Body of pancreas (tissue), 4 donors: Measurements from ENCODE around the gene SCN5A. TPM values are rescaled to one million over a fixed set of nuclear protein-coding genes. Genes with fewer than 3 reads are reported as not detected.
A peak's percentile ranks its signal among the peaks of the same experiment; 100 is the strongest.

Source experiments
- ATAC-seq: fragments of 150-250 bp; one replicate; pipeline ENCODE4 v1.9.1; 2016
- DNase-seq, 4 donors: peaks; one replicate each; pipeline ENCODE4 v3.0.0-alpha.2; 2019
- H3K27ac ChIP-seq, 4 donors: fragments of 200-600 bp; sonication (generic); 1 replicate in 3 of 4; 2 replicates in 1 of 4; pipeline versions ENCODE4 v1.5.1 to v1.6.1; 2016 to 2019; ENCODE audit warnings: mild to moderate bottlenecking in 1 of 4, mixed read lengths in 1 of 4, moderate library complexity in 1 of 4
- H3K27me3 ChIP-seq, 2 donors: fragments of 200-600 bp; sonication (generic); one replicate each; pipeline ENCODE4 v1.6.0; 2016; ENCODE audit warnings: mild to moderate bottlenecking in 1 of 2
- H3K36me3 ChIP-seq, 2 donors: fragments of 200-600 bp; sonication (generic); replicated peaks in 1 of 2; 2 replicates each; pipeline ENCODE4 v1.5.1; 2016; ENCODE audit warnings: low read depth in 2 of 2; ENCODE audit not compliant: insufficient read depth in 1 of 2
- H3K4me1 ChIP-seq: fragments of 200-600 bp; sonication (generic); one replicate; pipeline ENCODE4 v1.6.0; 2016
- H3K4me3 ChIP-seq, 2 donors: fragments of 200-600 bp; sonication (generic); 1 replicate in 1 of 2; 2 replicates in 1 of 2; pipeline ENCODE4 v1.5.1; 2016 to 2019
- H3K9me3 ChIP-seq, 3 donors: fragments of 200-600 bp; sonication (generic); 1 replicate in 2 of 3; 2 replicates in 1 of 3; pipeline ENCODE4 v1.5.1; 2016
- CTCF ChIP-seq, 7 experiments: fragments of 450-650 bp in 4 of 7; fragments of 200-600 bp in 3 of 7; sonication (generic) in 3 of 7; IDR thresholded peaks; one replicate each; pipeline ENCODE4 v1.5.1; 2016 to 2019; ENCODE audit warnings: antibody characterized with exemption in 7 of 7
- POLR2A ChIP-seq, 3 donors: fragments of 450-650 bp; IDR thresholded peaks; one replicate each; pipeline ENCODE4 v1.6.1; 2016; ENCODE audit warnings: antibody characterized with exemption in 3 of 3, mild to moderate bottlenecking in 2 of 3
- WGBS, 2 donors: methylation state at CpG; one replicate each; pipeline ENCODE4 v1.1.5; 2017; 5-methylcytosine and 5-hydroxymethylcytosine counted together
- intact Hi-C: fragments of 100-400 bp; cut with DNase I; formaldehyde crosslinking; loops from one replicate; pipeline ENCODE4 v1.15.1; 2023
- total RNA-seq, 2 donors: library from RNA; depleted of rRNA; stranded (reverse); fragments of >200 nt; gene quantifications; one replicate each; pipeline ENCODE4 v1.1.0, GENCODE V29; 2016

SCN5A gene
- total RNA-seq, 2 donors from 2014 or later: 0.26 TPM; not detected in 1

GRCh38 chr3:38632989-38633388 is 16.5 kb downstream of the SCN5A start:
- 80 to 83% methylated on average over 7 to 12 of the region's 12 CpGs for WGBS, 2 donors
- no peaks in the 10 kb centered on the region for H3K9me3 ChIP-seq
- TF ChIP-seq CTCF (IDR thresholded peaks at IDR 0.05): no peak
- TF ChIP-seq POLR2A (IDR thresholded peaks at IDR 0.05): no peak
- no peak overlapping the region for H3K27ac ChIP-seq
- no peaks in the 10 kb centered on the region for H3K36me3 ChIP-seq
- H3K27me3 ChIP-seq: no peaks in the 10 kb centered on the region
- H3K4me1 ChIP-seq: no peaks in the 10 kb centered on the region
- intact Hi-C loops: no loop called here
- DNase-seq (no peak), ATAC-seq (no peak)
- no peak overlapping the region for H3K4me3 ChIP-seq

DNA sequence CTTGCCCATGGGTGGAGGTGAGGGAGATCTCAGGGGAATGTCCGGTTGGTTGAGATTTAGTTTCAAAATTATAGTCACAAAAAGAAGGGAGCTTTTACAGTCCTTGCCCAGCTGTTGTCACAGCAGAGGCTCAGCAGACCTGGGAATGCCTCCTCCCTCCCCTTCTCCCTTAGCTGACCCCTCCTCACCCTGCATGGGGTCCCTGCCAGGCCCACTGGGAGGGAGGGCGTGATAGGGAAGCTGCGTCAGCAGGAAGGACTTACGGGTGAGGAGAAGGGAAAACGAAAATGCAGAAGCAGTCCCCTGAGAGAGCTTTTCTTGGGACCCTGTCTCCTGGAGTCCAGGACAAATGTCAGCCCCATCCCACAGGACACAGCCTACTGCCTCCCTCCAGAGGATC is 18.9 kb downstream of the SCN5A start:
- H3K27me3 ChIP-seq: no peaks in the 10 kb centered on the region
- H3K27ac ChIP-seq: no peak overlapping the region
- no peak for TF ChIP-seq CTCF (IDR thresholded peaks at IDR 0.05)
- no peak for TF ChIP-seq POLR2A (IDR thresholded peaks at IDR 0.05)
- WGBS, 2 donors: 47 to 65% methylated on average over 5 of the region's 5 CpGs
- DNase-seq: no peak
- no peak for ATAC-seq
- H3K9me3 ChIP-seq: no peaks in the 10 kb centered on the region
- H3K4me3 ChIP-seq: no peak overlapping the region
- intact Hi-C loops: no loop called here
- H3K4me1 ChIP-seq: no peaks in the 10 kb centered on the region
- no peaks in the 10 kb centered on the region for H3K36me3 ChIP-seq

DNA sequence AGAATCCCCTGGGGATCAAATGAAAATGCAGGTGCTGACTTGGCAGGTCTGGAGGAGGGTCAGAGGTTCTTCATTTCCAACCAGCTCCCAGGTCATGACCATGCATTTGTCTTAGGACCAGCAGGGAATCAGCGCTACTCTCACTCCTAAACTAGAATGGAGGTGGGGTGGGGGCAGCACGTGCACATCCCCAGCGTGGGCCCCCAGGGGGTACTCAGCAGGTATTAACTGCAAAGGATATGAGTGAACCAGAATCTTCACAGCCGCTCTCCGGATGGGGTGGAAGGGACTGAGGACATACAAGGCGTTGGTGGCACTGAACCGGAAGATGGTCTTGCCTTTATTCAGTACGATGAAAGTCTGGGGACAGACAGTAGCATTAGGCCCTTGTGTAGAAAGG is 19.4 kb downstream of the SCN5A start:
- intact Hi-C loops: no loop called here
- Histone ChIP-seq H3K9me3 (no peaks in the 10 kb centered on the region), H3K27ac (no peak overlapping the region), H3K36me3 (no peaks in the 10 kb centered on the region), H3K27me3 (no peaks in the 10 kb centered on the region), H3K4me1 (no peaks in the 10 kb centered on the region), H3K4me3 (no peak overlapping the region)
- no peak for DNase-seq
- 66 to 79% methylated on average over 4 to 8 of the region's 8 CpGs for WGBS, 2 donors
- ATAC-seq: no peak
- TF ChIP-seq CTCF (IDR thresholded peaks at IDR 0.05) (no peak), POLR2A (IDR thresholded peaks at IDR 0.05) (no peak)

DNA sequence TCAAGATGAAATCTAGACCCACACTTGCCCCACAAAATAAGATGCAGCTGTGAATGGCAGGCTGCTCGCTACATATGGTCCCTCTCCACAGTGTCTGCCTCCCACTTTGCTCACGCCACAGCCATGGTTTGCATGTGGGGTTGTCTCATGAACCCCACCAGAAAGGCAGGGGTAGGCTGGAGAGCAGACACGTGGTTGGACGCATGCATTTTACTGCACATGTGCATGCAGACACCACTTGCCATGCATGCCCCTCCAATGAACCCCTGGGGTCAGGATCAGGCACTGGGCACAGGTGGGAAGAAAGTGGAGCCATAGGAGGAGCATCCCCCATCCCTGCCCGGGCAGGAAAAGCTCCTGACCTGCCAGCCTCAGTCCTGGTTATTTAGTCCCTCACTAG is 20.7 kb downstream of the SCN5A start:
- Histone ChIP-seq H3K4me1 (no peaks in the 10 kb centered on the region), H3K9me3 (no peaks in the 10 kb centered on the region), H3K27ac (no peak overlapping the region), H3K36me3 (no peaks in the 10 kb centered on the region), H3K27me3 (no peaks in the 10 kb centered on the region), H3K4me3 (no peak overlapping the region)
- WGBS, 2 donors: 57 to 71% methylated on average over 1 to 5 of the region's 5 CpGs
- intact Hi-C loops: no loop called here
- TF ChIP-seq CTCF (IDR thresholded peaks at IDR 0.05) (no peak), POLR2A (IDR thresholded peaks at IDR 0.05) (no peak)
- no peak for ATAC-seq
- no peak for DNase-seq

GRCh38 chr3:38627956-38628355 is 21.5 kb downstream of the SCN5A start:
- H3K4me3 ChIP-seq: no peak overlapping the region
- intact Hi-C loops: no loop called here
- peak in 1 of 7 experiments; percentile 9 for TF ChIP-seq CTCF (IDR thresholded peaks at IDR 0.05)
- TF ChIP-seq POLR2A (IDR thresholded peaks at IDR 0.05): no peak
- DNase-seq: no peak
- ATAC-seq: no peak
- WGBS, 2 donors: 25 to 36% methylated on average over 3 of the region's 4 CpGs
- H3K9me3 ChIP-seq: no peaks in the 10 kb centered on the region
- no peaks in the 10 kb centered on the region for H3K4me1 ChIP-seq
- H3K27me3 ChIP-seq: no peaks in the 10 kb centered on the region
- H3K27ac ChIP-seq: no peak overlapping the region
- H3K36me3 ChIP-seq: no peaks in the 10 kb centered on the region
